ENCODE data around the gene C14orf180. TPM values are rescaled to one million over a fixed set of nuclear protein-coding genes. Genes with fewer than 3 reads are reported as not detected.

The C14orf180 gene
- total and polyA plus RNA-seq, 2 experiments from 2014 or later = not detected

GRCh38 chr14:104581521-104581920 is 2.0 kb downstream of the C14orf180 start:
- Histone ChIP-seq H3K4me2 (ENCODE audit: unreplicated experiment) (no peak overlapping the region), H3K27ac (no peak overlapping the region), H2AFZ (no peak overlapping the region), H3K4me1 (ENCODE audit: insufficient read depth) (no peaks in the 10 kb centered on the region), H3K9me3 (ENCODE audit: low read depth) (no peaks in the 10 kb centered on the region), H3K4me3 (no peak overlapping the region), H3K9me2 (ENCODE audit: insufficient read depth) (no peaks in the 10 kb centered on the region), H3F3A (ENCODE audit: insufficient read depth) (no peaks in the 10 kb centered on the region), H3K9ac (no peak overlapping the region), H4K20me1 (ENCODE audit: insufficient read depth) (no peaks in the 10 kb centered on the region), H3K27me3 (replicated peaks; ENCODE audit: insufficient read depth) (no peaks in the 10 kb centered on the region; the same call in none of the 2 replicates), H3K36me3 (ENCODE audit: low read depth) (no peaks in the 10 kb centered on the region), H3K79me2 (ENCODE audit: insufficient read depth) (no peaks in the 10 kb centered on the region)
- in situ Hi-C loops (cut with MboI) = no loop called here
- no peak for DNase-seq
- TF ChIP-seq EZH2phosphoT487 (IDR thresholded peaks at IDR 0.05; ENCODE audit: insufficient read depth, low read depth) (no peak), EZH2 (IDR thresholded peaks at IDR 0.05; ENCODE audit: insufficient read depth, poor library complexity, severe bottlenecking) (no peak)
- 62 to 64% methylated on average over 9 of the region's 9 CpGs for WGBS, 2 experiments (ENCODE audit: low coverage in 1 of 2, low lambda C conversion rate in 2 of 2, missing lambda C conversion rate in 2 of 2)

GRCh38 chr14:104582005-104582404 is 2.4 kb downstream of the C14orf180 start:
- Histone ChIP-seq H3K36me3 (ENCODE audit: low read depth) (no peaks in the 10 kb centered on the region), H3K9ac (no peak overlapping the region), H3K9me3 (ENCODE audit: low read depth) (no peaks in the 10 kb centered on the region), H3K4me1 (ENCODE audit: insufficient read depth) (no peaks in the 10 kb centered on the region), H3K27ac (no peak overlapping the region), H3K4me3 (no peak overlapping the region), H2AFZ (no peak overlapping the region), H3K79me2 (ENCODE audit: insufficient read depth) (no peaks in the 10 kb centered on the region), H3F3A (ENCODE audit: insufficient read depth) (no peaks in the 10 kb centered on the region), H3K27me3 (replicated peaks; ENCODE audit: insufficient read depth) (no peaks in the 10 kb centered on the region; the same call in none of the 2 replicates), H3K9me2 (ENCODE audit: insufficient read depth) (no peaks in the 10 kb centered on the region), H3K4me2 (ENCODE audit: unreplicated experiment) (no peak overlapping the region), H4K20me1 (ENCODE audit: insufficient read depth) (no peaks in the 10 kb centered on the region)
- in situ Hi-C loops (cut with MboI) = no loop called here
- 50 to 52% methylated on average over 10 to 20 of the region's 20 CpGs for WGBS, 2 experiments (ENCODE audit: low coverage in 1 of 2, low lambda C conversion rate in 2 of 2, missing lambda C conversion rate in 2 of 2)
- DNase-seq = no peak
- TF ChIP-seq EZH2phosphoT487 (IDR thresholded peaks at IDR 0.05; ENCODE audit: insufficient read depth, low read depth) = no peak
- no peak for TF ChIP-seq EZH2 (IDR thresholded peaks at IDR 0.05; ENCODE audit: insufficient read depth, poor library complexity, severe bottlenecking)

- WGBS, 2 experiments (ENCODE audit: low coverage in 1 of 2, low lambda C conversion rate in 2 of 2, missing lambda C conversion rate in 2 of 2) = 51 to 57% methylated on average over 12 of the region's 12 CpGs
- no peak overlapping the region for H3K4me3 ChIP-seq
- H3K4me2 ChIP-seq (ENCODE audit: unreplicated experiment) = no peak overlapping the region
- no peak overlapping the region for H2AFZ ChIP-seq
- no peaks in the 10 kb centered on the region for H3K9me3 ChIP-seq (ENCODE audit: low read depth)
- no peaks in the 10 kb centered on the region for H4K20me1 ChIP-seq (ENCODE audit: insufficient read depth)
- no peak overlapping the region for H3K27ac ChIP-seq
- in situ Hi-C loops (cut with MboI) = no loop called here
- no peak for DNase-seq
- no peaks in the 10 kb centered on the region; the same call in none of the 2 replicates for H3K27me3 ChIP-seq (replicated peaks; ENCODE audit: insufficient read depth)
- H3K9ac ChIP-seq = no peak overlapping the region
- no peaks in the 10 kb centered on the region for H3K9me2 ChIP-seq (ENCODE audit: insufficient read depth)
- H3K4me1 ChIP-seq (ENCODE audit: insufficient read depth) = no peaks in the 10 kb centered on the region
- H3K79me2 ChIP-seq (ENCODE audit: insufficient read depth) = no peaks in the 10 kb centered on the region
- H3K36me3 ChIP-seq (ENCODE audit: low read depth) = no peaks in the 10 kb centered on the region
- H3F3A ChIP-seq (ENCODE audit: insufficient read depth) = no peaks in the 10 kb centered on the region
- TF ChIP-seq EZH2phosphoT487 (IDR thresholded peaks at IDR 0.05; ENCODE audit: insufficient read depth, low read depth) (no peak), EZH2 (IDR thresholded peaks at IDR 0.05; ENCODE audit: insufficient read depth, poor library complexity, severe bottlenecking) (no peak)
Measured at GRCh38 chr14:104582662-104583061, 3.1 kb downstream of the C14orf180 start.

- no peaks in the 10 kb centered on the region for H3K36me3 ChIP-seq (ENCODE audit: low read depth)
- no peaks in the 10 kb centered on the region; the same call in none of the 2 replicates for H3K27me3 ChIP-seq (replicated peaks; ENCODE audit: insufficient read depth)
- no peak overlapping the region for H3K4me3 ChIP-seq
- DNase-seq = no peak
- no peaks in the 10 kb centered on the region for H3K79me2 ChIP-seq (ENCODE audit: insufficient read depth)
- H3K4me1 ChIP-seq (ENCODE audit: insufficient read depth) = no peaks in the 10 kb centered on the region
- no peak overlapping the region for H3K9ac ChIP-seq
- no peak overlapping the region for H3K27ac ChIP-seq
- TF ChIP-seq EZH2phosphoT487 (IDR thresholded peaks at IDR 0.05; ENCODE audit: insufficient read depth, low read depth) = no peak
- no peak for TF ChIP-seq EZH2 (IDR thresholded peaks at IDR 0.05; ENCODE audit: insufficient read depth, poor library complexity, severe bottlenecking)
- H2AFZ ChIP-seq = no peak overlapping the region
- WGBS, 2 experiments (ENCODE audit: low coverage in 1 of 2, low lambda C conversion rate in 2 of 2, missing lambda C conversion rate in 2 of 2) = 53 to 54% methylated on average over 24 to 27 of the region's 27 CpGs
- no peak overlapping the region for H3K4me2 ChIP-seq (ENCODE audit: unreplicated experiment)
- H3F3A ChIP-seq (ENCODE audit: insufficient read depth) = no peaks in the 10 kb centered on the region
- no peaks in the 10 kb centered on the region for H3K9me2 ChIP-seq (ENCODE audit: insufficient read depth)
- no peaks in the 10 kb centered on the region for H3K9me3 ChIP-seq (ENCODE audit: low read depth)
- in situ Hi-C loops (cut with MboI) = no loop called here
- H4K20me1 ChIP-seq (ENCODE audit: insufficient read depth) = no peaks in the 10 kb centered on the region
Measured at GRCh38 chr14:104583424-104584306, 4.1 kb downstream of the C14orf180 start.
